Ishikawa (cell line): Measurements from ENCODE around the gene ZNF248.

ENCODE experiments used
- CEBPB ChIP-seq: IDR thresholded peaks from 2 replicates; pipeline ENCODE4 v1.6.1; 2012
- TAF1 ChIP-seq: IDR thresholded peaks from 2 replicates; pipeline ENCODE4 v1.6.1; 2012; ENCODE audit warnings: low read depth, mild to moderate bottlenecking
- TCF12 ChIP-seq: IDR thresholded peaks from 2 replicates; pipeline ENCODE4 v1.6.1; 2012; ENCODE audit warnings: low read depth

DNA sequence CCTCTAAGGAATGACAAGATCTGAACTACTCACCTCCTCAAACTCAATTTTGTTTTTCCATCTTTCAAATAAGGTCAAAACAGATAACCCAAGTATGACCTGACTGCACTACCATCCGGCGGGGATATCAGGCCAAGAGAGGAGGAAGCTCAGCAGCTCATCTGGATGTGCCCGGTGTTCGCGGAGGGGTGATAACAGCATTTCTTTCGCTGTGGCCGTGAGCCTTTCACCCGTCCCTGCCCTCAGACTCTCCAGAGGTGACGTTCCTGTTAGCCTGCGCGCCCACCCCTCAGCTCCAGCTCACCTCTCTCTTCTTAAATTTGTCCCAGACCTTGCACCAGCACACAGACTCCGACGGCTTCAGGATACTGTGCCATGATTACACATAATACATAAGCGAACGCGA is 526 bp downstream of the ZNF248 start:
- TF ChIP-seq TCF12 (no peak), CEBPB (no peak), TAF1 (no peak)
